PC-3 (cell line): ENCODE results near the gene SLC52A1.

Source experiments
- CTCF ChIP-seq: fragments of 300-600 bp; sonication (generic); conservative IDR thresholded peaks from 2 replicates; pipeline ENCODE4 v1.5.1; 2017; ENCODE audit warnings: antibody characterized with exemption, low read depth, mild to moderate bottlenecking, low read length
- EZH2 ChIP-seq: fragments of 300-600 bp; sonication (generic); IDR thresholded peaks from one replicate; pipeline ENCODE4 v1.6.1; 2017; ENCODE audit warnings: antibody characterized with exemption, mild to moderate bottlenecking, low read length; ENCODE audit not compliant: unreplicated experiment

GRCh38 chr17:5042157-5043022 is 7.2 kb upstream of the SLC52A1 start:
- TF ChIP-seq CTCF = no peak
- no peak for TF ChIP-seq EZH2
